ENCODE results near the gene MAML3. TPM values are rescaled to one million over a fixed set of nuclear protein-coding genes. Genes with fewer than 3 reads are reported as not detected.

MAML3 gene
- total RNA-seq, 1 donor from 2014 or later = 4.3 TPM

GRCh38 chr4:139908636-139909437 lies 245.1 kb downstream of the MAML3 start:
- intact Hi-C loops (cut with micrococcal nuclease) = no loop called here

- intact Hi-C loops (cut with micrococcal nuclease) = no loop called here
Measured at GRCh38 chr4:139907001-139907809, 246.8 kb downstream of the MAML3 start.

- intact Hi-C loops (cut with micrococcal nuclease) = no loop called here
Measured at GRCh38 chr4:139905489-139905888, 248.5 kb downstream of the MAML3 start.

- intact Hi-C loops (cut with micrococcal nuclease) = no loop called here
Measured at GRCh38 chr4:139904406-139904805, 249.6 kb downstream of the MAML3 start.

GRCh38 chr4:139903845-139904244 lies 250.1 kb downstream of the MAML3 start:
- intact Hi-C loops (cut with micrococcal nuclease) = no loop called here

GRCh38 chr4:139902321-139903320 lies 251.4 kb downstream of the MAML3 start:
- intact Hi-C loops (cut with micrococcal nuclease) = no loop called here

- intact Hi-C loops (cut with micrococcal nuclease) = no loop called here
Measured at GRCh38 chr4:139901531-139902320, 252.3 kb downstream of the MAML3 start.

GRCh38 chr4:139900964-139901376 lies 253.0 kb downstream of the MAML3 start:
- intact Hi-C loops (cut with micrococcal nuclease) = no loop called here

- intact Hi-C loops (cut with micrococcal nuclease) = no loop called here
Measured at GRCh38 chr4:139899346-139899745, 254.6 kb downstream of the MAML3 start.

- intact Hi-C loops (cut with micrococcal nuclease) = no loop called here
Measured at GRCh38 chr4:139898293-139898692, 255.7 kb downstream of the MAML3 start.

- intact Hi-C loops (cut with micrococcal nuclease) = no loop called here
Measured at GRCh38 chr4:139896091-139896604, 257.8 kb downstream of the MAML3 start.

GRCh38 chr4:139893801-139894200 lies 260.2 kb downstream of the MAML3 start:
- intact Hi-C loops (cut with micrococcal nuclease) = no loop called here

- intact Hi-C loops (cut with micrococcal nuclease) = no loop called here
Measured at GRCh38 chr4:139892973-139893736, 260.8 kb downstream of the MAML3 start.

GRCh38 chr4:139890816-139891215 lies 263.2 kb downstream of the MAML3 start:
- intact Hi-C loops (cut with micrococcal nuclease) = no loop called here

- intact Hi-C loops (cut with micrococcal nuclease) = no loop called here
Measured at GRCh38 chr4:139889901-139890300, 264.1 kb downstream of the MAML3 start.

GRCh38 chr4:139889264-139889663 lies 264.7 kb downstream of the MAML3 start:
- intact Hi-C loops (cut with micrococcal nuclease) = no loop called here

GRCh38 chr4:139887962-139888735 lies 265.8 kb downstream of the MAML3 start:
- intact Hi-C loops (cut with micrococcal nuclease) = no loop called here

GRCh38 chr4:139887376-139887802 lies 266.6 kb downstream of the MAML3 start:
- intact Hi-C loops (cut with micrococcal nuclease) = no loop called here

- intact Hi-C loops (cut with micrococcal nuclease) = no loop called here
Measured at GRCh38 chr4:139886798-139887197, 267.2 kb downstream of the MAML3 start.
